Muscle of arm (tissue), 12 donors: ENCODE data around the gene JAM2. TPM values are rescaled to one million over a fixed set of nuclear protein-coding genes. Genes with fewer than 3 reads are reported as not detected.
"Not testable (repeated sequence)": the region's sequence is repeated elsewhere in the genome, so short reads cannot be mapped to it uniquely, and the experiment has no call there.

Experiments used
- DNase-seq: peaks from one replicate; pipeline ENCODE4 v3.0.0-alpha.2; 2013
- polyA plus RNA-seq, 12 donors: library from polyadenylated mRNA; unstranded; fragments of 120-200 nt; gene quantifications; one replicate each; pipeline ENCODE4 v1.2.1, GENCODE V29; 2013; ENCODE audit not compliant: insufficient read length in 12 of 12

Gene JAM2
- polyA plus RNA-seq, 12 donors: 25.8 to 56.1 (median 44.9) TPM; not detected in 1

GRCh38 chr21:25640202-25640942, 1.3 kb downstream of the JAM2 start:
- DNase-seq: peak; percentile 42

- DNase-seq: peak; percentile 2
Measured at GRCh38 chr21:25640943-25641292, 1.9 kb downstream of the JAM2 start.

- DNase-seq: no peak
Measured at GRCh38 chr21:25643486-25643885, 4.4 kb downstream of the JAM2 start.

DNA sequence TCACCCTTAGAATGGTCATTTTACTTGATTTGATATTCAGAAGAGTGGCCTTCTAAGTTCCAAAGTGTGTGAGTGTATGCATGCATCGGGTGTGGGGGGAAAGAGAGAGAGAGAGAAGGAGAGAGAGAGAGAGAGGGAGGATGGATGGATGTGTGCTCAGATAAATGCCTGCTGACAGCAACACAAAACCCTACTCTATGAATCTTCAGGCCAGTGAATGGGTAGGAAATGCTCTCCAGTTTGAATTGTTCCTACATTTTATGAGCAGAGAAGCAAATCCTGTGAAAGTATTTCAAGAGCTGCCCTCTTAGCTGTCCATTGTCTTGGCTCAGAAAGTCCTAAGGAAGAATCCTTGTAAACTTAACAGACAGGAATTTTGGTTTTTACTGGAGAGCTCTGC, 7.4 kb downstream of the JAM2 start:
- DNase-seq: no peak

GRCh38 chr21:25647647-25648046, 8.6 kb downstream of the JAM2 start:
- DNase-seq: no peak

GRCh38 chr21:25649146-25649545, 10.1 kb downstream of the JAM2 start:
- DNase-seq: no peak

GRCh38 chr21:25656412-25656811, 17.4 kb downstream of the JAM2 start:
- DNase-seq: no peak

DNA sequence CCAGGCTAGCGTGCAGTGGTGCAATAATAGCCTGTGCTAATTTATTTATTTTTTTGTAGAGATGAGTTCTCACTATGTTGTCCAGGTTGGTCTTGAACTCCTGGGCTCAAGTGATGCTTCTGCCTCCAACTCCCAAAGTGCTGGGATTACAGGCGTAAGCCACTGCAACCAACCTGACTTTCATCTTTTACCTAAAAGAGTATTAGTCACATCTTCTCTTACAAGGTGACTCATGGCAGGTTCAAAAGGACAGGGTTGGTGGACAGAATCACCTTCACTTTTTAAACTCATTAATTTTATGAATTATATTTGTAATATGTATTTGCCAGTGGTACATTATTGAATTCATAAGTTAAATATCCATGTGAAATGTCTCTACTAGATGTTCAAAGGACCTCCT, 18.1 kb downstream of the JAM2 start:
- DNase-seq: no peak

- no peak for DNase-seq
Measured at GRCh38 chr21:25658427-25659035, 19.5 kb downstream of the JAM2 start.

DNA sequence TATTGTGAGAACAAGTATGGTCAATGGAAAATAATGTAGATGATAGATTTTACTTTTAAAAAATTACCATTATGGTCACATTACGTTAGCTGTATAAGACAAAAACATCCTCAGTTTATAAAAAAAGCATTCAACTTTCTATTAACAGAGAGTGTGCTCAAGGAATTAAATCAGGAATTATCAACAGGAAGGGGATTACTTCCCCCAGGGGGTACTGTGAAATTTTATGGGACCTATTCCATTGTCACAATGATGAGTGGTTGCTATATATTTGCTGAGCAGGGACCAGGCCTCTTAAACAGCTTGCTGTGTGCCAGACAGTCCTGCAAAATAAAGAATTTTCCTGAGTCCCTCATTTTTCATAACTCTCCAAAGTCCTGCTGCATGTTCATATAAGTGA, 21.2 kb downstream of the JAM2 start:
- DNase-seq: no peak

DNA sequence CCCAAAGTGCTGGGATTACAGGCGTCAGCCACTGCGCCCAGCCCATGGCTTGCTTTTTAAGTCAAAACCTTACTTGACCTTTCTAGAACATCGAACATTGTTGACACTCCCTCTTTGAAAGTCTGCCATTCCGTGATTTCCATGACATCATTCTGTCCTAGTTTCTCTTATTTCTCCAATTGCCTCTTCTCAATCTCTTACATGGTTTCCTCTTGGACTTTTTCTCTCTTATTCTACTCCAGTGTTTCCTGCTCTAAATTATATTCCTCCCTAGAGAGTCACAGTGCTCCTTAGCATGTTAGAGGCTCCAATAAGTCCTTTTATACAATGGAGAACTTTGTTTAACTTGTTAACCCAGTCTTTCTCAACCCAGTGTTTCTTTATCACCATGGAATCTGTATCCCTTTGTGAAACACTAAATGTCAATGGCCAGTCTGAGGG, 25.5 kb downstream of the JAM2 start:
- DNase-seq: no peak

DNA sequence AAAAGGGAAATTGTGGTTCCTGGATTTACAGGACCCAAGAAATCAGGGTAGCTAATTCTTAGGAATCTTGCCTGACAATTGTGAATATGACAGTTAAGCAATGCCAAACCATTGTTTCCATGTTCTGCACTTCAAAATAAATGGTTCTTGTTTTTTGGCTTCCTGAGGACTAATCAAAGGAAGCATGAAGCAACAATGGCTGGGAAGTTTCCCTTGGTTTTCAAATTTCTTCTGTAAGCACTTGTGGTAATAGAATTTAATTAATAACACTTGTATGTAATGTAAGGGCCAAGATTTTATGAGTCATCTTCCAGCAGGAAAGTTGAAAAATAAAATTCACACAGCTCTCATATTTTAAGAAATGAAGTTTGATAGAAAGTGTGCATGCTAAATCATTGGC, 31.7 kb downstream of the JAM2 start:
- peak; percentile 46 for DNase-seq

DNA sequence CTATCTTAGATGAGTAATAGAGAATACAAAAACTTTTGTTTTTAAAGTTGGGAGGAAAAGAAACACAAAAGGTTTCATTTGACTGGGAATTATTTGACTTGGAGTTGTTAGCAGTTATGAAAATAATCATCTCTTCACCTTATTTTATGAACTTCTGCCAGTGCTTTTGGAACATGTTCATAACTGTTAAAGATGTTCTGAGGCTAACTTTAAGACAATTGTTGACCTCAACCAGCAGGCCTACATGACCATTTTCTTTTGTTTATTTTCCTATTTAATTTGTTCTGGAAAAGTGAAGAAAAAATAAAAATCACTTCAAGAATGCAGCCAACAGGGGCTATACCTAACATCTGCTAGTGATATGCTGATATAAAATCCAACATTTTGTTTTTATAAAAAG, 37.4 kb downstream of the JAM2 start:
- peak; percentile 15 for DNase-seq

- no peak for DNase-seq
Measured at GRCh38 chr21:25682382-25682781, 43.3 kb downstream of the JAM2 start.

DNA sequence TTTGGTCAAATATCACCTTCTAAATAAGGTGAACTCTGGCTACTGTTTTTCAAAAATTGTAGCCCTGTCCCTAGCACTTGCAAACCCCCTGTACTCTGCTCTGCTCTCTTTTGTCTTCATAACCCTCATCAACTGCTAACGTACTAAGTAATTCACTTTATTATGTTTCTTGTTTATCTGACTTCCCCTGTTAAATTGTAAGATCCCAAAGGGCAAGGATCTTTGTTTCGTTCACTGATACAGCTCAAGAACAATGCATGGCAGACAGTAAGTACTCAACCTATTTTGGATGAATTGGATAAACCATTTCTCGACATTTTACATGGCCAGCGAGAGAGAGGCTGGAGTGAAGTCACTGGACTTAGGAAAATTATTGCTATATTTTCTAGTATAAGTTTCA, 48.7 kb downstream of the JAM2 start:
- no peak for DNase-seq

GRCh38 chr21:25688275-25689155, 49.5 kb downstream of the JAM2 start:
- DNase-seq: no peak

DNA sequence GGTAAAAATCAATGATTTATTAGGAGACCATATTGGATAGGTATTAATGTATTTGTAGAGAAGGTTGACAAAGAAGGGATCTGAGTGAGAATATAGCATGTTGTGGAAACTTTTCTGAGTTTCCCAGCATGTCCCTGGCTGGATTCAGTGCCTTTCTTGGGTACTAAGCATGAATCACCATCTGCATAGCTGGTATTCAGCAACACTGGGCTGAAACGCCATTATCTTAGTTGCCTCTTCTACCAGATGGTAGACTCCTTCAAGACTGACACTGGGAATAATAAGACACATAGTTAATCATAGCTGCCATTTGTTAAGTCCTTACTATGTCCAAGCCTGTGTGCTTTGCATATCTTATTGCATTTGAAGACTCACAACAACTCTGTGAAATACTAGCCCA, 50.2 kb downstream of the JAM2 start:
- DNase-seq: no peak

GRCh38 chr21:25691976-25692375, 52.9 kb downstream of the JAM2 start:
- DNase-seq: no peak

GRCh38 chr21:25695461-25695860, 56.4 kb downstream of the JAM2 start:
- DNase-seq: not testable (repeated sequence)

DNA sequence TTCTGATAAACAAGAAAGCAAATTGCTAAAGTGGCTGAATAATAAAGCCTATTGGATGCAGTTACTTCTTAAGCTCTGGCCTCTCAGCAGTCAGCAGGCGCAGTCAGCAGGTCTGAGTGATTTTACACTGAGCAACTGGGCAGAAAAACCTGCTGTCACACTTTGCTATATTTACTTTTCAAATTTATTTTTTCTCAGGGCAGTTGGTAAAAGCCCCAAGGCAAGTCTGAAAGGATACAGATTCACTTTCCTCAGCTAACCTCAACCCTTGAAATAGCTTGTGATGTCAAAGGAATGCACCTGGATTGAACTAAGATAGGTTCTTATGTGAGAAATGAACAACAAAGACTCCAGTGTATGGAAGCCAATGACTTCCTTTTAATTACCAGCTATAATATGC, 61.7 kb downstream of the JAM2 start:
- DNase-seq: no peak

- no peak for DNase-seq
Measured at GRCh38 chr21:25701529-25701928, 62.5 kb downstream of the JAM2 start.

GRCh38 chr21:25708467-25709065, 69.5 kb downstream of the JAM2 start:
- peak; percentile 56 for DNase-seq
